Suprapubic skin (tissue), 3 donors: Measurements from ENCODE around the gene PROX1.

Experiments
- CTCF ChIP-seq, 2 donors: fragments of 200-600 bp in 1 of 2; fragments of 450-650 bp in 1 of 2; sonication (generic) in 1 of 2; IDR thresholded peaks; one replicate each; pipeline ENCODE4 v1.5.1; 2016 to 2019; ENCODE audit warnings: antibody characterized with exemption in 2 of 2, mild to moderate bottlenecking in 1 of 2, moderate library complexity in 1 of 2
- POLR2AphosphoS5 ChIP-seq, 3 donors: sonication (generic); formaldehyde crosslinking; IDR thresholded peaks; one replicate each; pipeline ENCODE4 v1.6.1; 2017; ENCODE audit warnings: antibody characterized with exemption in 3 of 3

- TF ChIP-seq POLR2AphosphoS5 (IDR thresholded peaks at IDR 0.05) (no peak), CTCF (IDR thresholded peaks at IDR 0.05) (no peak)
Observed at GRCh38 chr1:214067397-214067796, 79.6 kb downstream of the PROX1 start.
